ENCODE data around the gene MIER2.

MIER2 gene

GRCh38 chr19:341386-342127 is 3.0 kb downstream of the MIER2 start:
- no peak for ATAC-seq
- no peak for TF ChIP-seq CREB5 (CRISPR knock-in tag; IDR thresholded peaks at IDR 0.05; ENCODE audit: low read depth)
- no peak for TF ChIP-seq ARNTL (CRISPR knock-in tag; IDR thresholded peaks at IDR 0.05; ENCODE audit: borderline replicate concordance, low read depth)
- TF ChIP-seq CSDC2 (CRISPR knock-in tag; IDR thresholded peaks at IDR 0.05), result no peak
- no peak for TF ChIP-seq BACH2 (CRISPR knock-in tag; IDR thresholded peaks at IDR 0.05; ENCODE audit: borderline replicate concordance)
- TF ChIP-seq CSRNP3 (CRISPR knock-in tag; IDR thresholded peaks at IDR 0.05), result no peak
- TF ChIP-seq PATZ1 (CRISPR knock-in tag; IDR thresholded peaks at IDR 0.05; ENCODE audit: borderline replicate concordance), result no peak
- TF ChIP-seq TCF4 (CRISPR knock-in tag; IDR thresholded peaks at IDR 0.05; ENCODE audit: borderline replicate concordance), result no peak
- no peak for TF ChIP-seq ZNF8 (CRISPR knock-in tag; IDR thresholded peaks at IDR 0.05)
- TF ChIP-seq POU6F1 (CRISPR knock-in tag; IDR thresholded peaks at IDR 0.05; ENCODE audit: borderline replicate concordance, low read depth), result no peak
- no peak for TF ChIP-seq ZNF70 (CRISPR knock-in tag; IDR thresholded peaks at IDR 0.05)
- TF ChIP-seq ZFP3 (CRISPR knock-in tag; IDR thresholded peaks at IDR 0.05), result no peak
- no peak for TF ChIP-seq ISL1 (CRISPR knock-in tag; IDR thresholded peaks at IDR 0.05)
- no peak for TF ChIP-seq SNAI2 (CRISPR knock-in tag; IDR thresholded peaks at IDR 0.05)
- TF ChIP-seq PPARA (CRISPR knock-in tag; IDR thresholded peaks at IDR 0.05; ENCODE audit: borderline replicate concordance), result no peak

- no peak for ATAC-seq
- no peak for TF ChIP-seq TOX (CRISPR knock-in tag; IDR thresholded peaks at IDR 0.05; ENCODE audit: borderline replicate concordance)
- no peak for TF ChIP-seq ESRRG (CRISPR knock-in tag; IDR thresholded peaks at IDR 0.05)
Observed at GRCh38 chr19:340620-341385, 3.8 kb downstream of the MIER2 start.

GRCh38 chr19:339262-339887 is 5.2 kb downstream of the MIER2 start:
- no peak for ATAC-seq
- TF ChIP-seq ESRRG (CRISPR knock-in tag; IDR thresholded peaks at IDR 0.05), result no peak
- TF ChIP-seq GLIS3 (CRISPR knock-in tag; IDR thresholded peaks at IDR 0.05), result no peak
- no peak for TF ChIP-seq TOX (CRISPR knock-in tag; IDR thresholded peaks at IDR 0.05; ENCODE audit: borderline replicate concordance)
- no peak for TF ChIP-seq ISL1 (CRISPR knock-in tag; IDR thresholded peaks at IDR 0.05)
- TF ChIP-seq ARNTL (CRISPR knock-in tag; IDR thresholded peaks at IDR 0.05; ENCODE audit: borderline replicate concordance, low read depth), result no peak
- no peak for TF ChIP-seq PATZ1 (CRISPR knock-in tag; IDR thresholded peaks at IDR 0.05; ENCODE audit: borderline replicate concordance)
- no peak for TF ChIP-seq BACH2 (CRISPR knock-in tag; IDR thresholded peaks at IDR 0.05; ENCODE audit: borderline replicate concordance)
